Common myeloid progenitor, CD34-positive (primary cell): ENCODE measurements around the gene PDE10A.

ENCODE experiments used
- CTCF ChIA-PET: fragments of 350-600 bp; sonication (Branson Sonifier 250); formaldehyde crosslinking; loops from one replicate; lab custom pipeline; 2021; ENCODE audit warnings: antibody characterized with exemption; lab: Charles Lee
- POLR2A ChIA-PET: fragments of 350-600 bp; sonication (Branson Sonifier 250); formaldehyde crosslinking; loops from one replicate; lab custom pipeline; 2021; ENCODE audit warnings: antibody characterized with exemption; lab: Charles Lee
- DNase-seq, 3 donors: peaks; one replicate each; pipeline versions ENCODE4 v3.0.0 to v3.0.0-alpha.2; 2013
- H3K27ac ChIP-seq, 2 experiments: 1 replicate in 1 of 2; 2 replicates in 1 of 2; pipeline ENCODE4 v1.7.0; 2013; ENCODE audit warnings: inconsistent platforms in 2 of 2, low read length in 2 of 2, mild to moderate bottlenecking in 2 of 2, low read depth in 1 of 2, moderate library complexity in 1 of 2; ENCODE audit not compliant: severe bottlenecking in 2 of 2, insufficient read depth in 1 of 2, poor library complexity in 1 of 2
- H3K27me3 ChIP-seq, 5 experiments: replicated peaks in 2 of 5; 1 replicate in 3 of 5; 2 replicates in 2 of 5; pipeline versions ENCODE4 v1.6.1 to v1.7.0; 2013; ENCODE audit warnings: low read length in 4 of 5, mild to moderate bottlenecking in 2 of 5, moderate library complexity in 2 of 5, inconsistent platforms in 1 of 5; ENCODE audit not compliant: insufficient read depth in 5 of 5, control insufficient read depth in 4 of 5
- H3K36me3 ChIP-seq, 4 experiments: 1 replicate in 2 of 4; 2 replicates in 2 of 4; pipeline versions ENCODE4 v1.6.1 to v1.7.0; 2013; ENCODE audit warnings: low read length in 3 of 4, control low read depth in 1 of 4, mild to moderate bottlenecking in 1 of 4; ENCODE audit not compliant: control insufficient read depth in 4 of 4, insufficient read depth in 4 of 4
- H3K4me1 ChIP-seq, 4 experiments: 1 replicate in 3 of 4; 2 replicates in 1 of 4; pipeline versions ENCODE4 v1.6.1 to v1.7.1; 2013; ENCODE audit warnings: low read length in 3 of 4, mild to moderate bottlenecking in 3 of 4, control low read depth in 1 of 4, inconsistent platforms in 1 of 4, moderate library complexity in 1 of 4; ENCODE audit not compliant: control insufficient read depth in 4 of 4, insufficient read depth in 4 of 4; ENCODE audit errors: control extremely low read depth in 1 of 4
- H3K4me3 ChIP-seq, 7 experiments: 1 replicate in 4 of 7; 2 replicates in 3 of 7; pipeline versions ENCODE4 v1.5.1 to v1.7.0; 2013; ENCODE audit warnings: mild to moderate bottlenecking in 7 of 7, low read length in 6 of 7, moderate library complexity in 6 of 7, inconsistent platforms in 2 of 7, low read depth in 2 of 7, control low read depth in 1 of 7; ENCODE audit not compliant: insufficient read depth in 4 of 7, control insufficient read depth in 1 of 7; ENCODE audit errors: extremely low read depth in 1 of 7
- H3K9me3 ChIP-seq, 5 experiments: 1 replicate in 4 of 5; 2 replicates in 1 of 5; pipeline versions ENCODE4 v1.6.1 to v1.7.1; 2013; ENCODE audit warnings: low read length in 4 of 5, mild to moderate bottlenecking in 2 of 5, inconsistent platforms in 1 of 5, low read depth in 1 of 5, moderate library complexity in 1 of 5; ENCODE audit not compliant: control insufficient read depth in 4 of 5, insufficient read depth in 2 of 5; ENCODE audit errors: control extremely low read depth in 1 of 5
- WGBS: methylation state at CpG from one replicate; pipeline ENCODE4 v1.1.5; 2013; ENCODE audit not compliant: insufficient coverage; 5-methylcytosine and 5-hydroxymethylcytosine counted together

PDE10A gene

DNA sequence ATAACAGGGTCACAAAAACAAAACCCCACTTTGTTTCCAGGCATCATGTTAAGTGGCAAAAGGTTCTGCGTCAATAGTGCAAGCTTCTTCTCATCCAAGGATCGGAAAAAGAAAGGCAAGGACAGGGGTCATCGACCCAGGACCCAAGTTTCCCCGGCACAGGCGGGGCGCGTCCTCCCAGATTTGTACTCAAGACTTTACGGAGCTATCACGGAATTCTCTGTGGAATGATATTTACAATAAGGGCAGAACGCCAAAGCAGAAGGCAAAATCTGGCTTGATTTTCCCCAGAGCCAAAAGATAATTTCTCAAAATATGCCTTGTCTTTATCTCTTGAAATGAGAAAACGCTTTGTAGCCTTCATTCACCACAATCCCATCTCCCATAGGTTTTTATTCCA, 25.5 kb downstream of the PDE10A start:
- no peak for DNase-seq
- POLR2A ChIA-PET: no interaction called here
- peaks cover 0 to 10% (median 0%) of the 10 kb centered on the region in 5 experiments for H3K27me3 ChIP-seq
- no peak overlapping the region for H3K4me3 ChIP-seq
- H3K36me3 ChIP-seq: no peaks in the 10 kb centered on the region
- 95% methylated on average over 10 of the region's 11 CpGs for WGBS
- H3K27ac ChIP-seq: no peak overlapping the region
- peaks cover 0 to 22% (median 14%) of the 10 kb centered on the region in 4 experiments for H3K4me1 ChIP-seq
- CTCF ChIA-PET: no interaction called here
- no peaks in the 10 kb centered on the region for H3K9me3 ChIP-seq

DNA sequence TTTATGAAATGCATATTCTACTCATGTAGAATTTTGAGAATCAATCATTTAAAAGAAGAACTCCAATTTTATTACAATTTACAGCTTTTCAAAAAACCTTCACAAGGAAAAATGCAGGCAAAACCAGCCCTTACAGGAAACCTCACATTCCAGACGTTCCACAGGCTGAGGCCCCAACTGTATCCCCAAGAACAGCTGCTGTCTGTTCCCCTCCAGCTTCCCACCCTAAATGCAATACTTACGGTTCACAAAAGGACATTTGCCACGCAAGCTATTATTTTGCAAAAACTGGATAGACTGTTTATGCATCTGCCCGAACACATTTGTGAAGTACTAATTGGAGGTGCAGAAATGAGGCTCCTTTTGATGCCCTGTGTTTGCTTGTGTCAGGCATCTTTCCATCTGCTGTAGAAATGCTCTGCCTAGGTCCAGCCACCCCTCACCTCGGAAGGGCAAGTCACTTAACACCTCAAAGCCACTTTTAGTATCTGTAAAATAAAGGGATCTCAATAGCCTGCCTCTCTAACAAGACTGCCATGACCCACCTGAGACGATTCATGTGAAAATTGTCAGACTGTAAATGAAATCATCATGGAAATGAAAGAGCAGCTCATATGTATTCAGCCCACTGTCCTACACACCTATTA, 26.5 kb downstream of the PDE10A start:
- H3K9me3 ChIP-seq: no peaks in the 10 kb centered on the region
- peaks cover 0 to 29% (median 20%) of the 10 kb centered on the region in 4 experiments for H3K4me1 ChIP-seq
- POLR2A ChIA-PET: no interaction called here
- CTCF ChIA-PET: interaction anchor here (1.4 kb wide), 2 partner anchors 11 to 17 kb away, joined by 4 to 5 read pairs; no protein-coding TSS in a partner anchor
- no peaks in the 10 kb centered on the region for H3K36me3 ChIP-seq
- H3K27ac ChIP-seq: no peak overlapping the region
- no peak for DNase-seq
- no peak overlapping the region for H3K4me3 ChIP-seq
- 70% methylated on average over 2 of the region's 6 CpGs for WGBS
- peaks cover 0 to under 1% (median 0%) of the 10 kb centered on the region in 5 experiments for H3K27me3 ChIP-seq

DNA sequence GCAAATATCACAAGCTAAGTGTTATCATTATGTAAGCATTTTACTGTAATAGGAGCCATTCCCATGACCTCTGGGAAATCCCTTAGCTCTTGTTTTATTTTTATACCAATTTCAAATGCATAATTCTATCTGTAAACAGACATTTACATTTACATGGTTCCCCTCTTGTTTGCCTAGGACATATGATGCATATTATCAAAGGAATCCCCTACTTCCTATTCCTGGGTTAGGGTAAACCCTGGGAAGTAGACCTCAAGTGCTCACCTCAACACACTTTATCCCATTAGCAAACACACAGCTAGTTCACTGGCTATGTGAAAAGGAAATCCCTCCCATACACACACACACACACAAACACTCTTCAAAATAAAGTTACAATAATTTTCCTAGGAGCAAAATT, 27.1 kb downstream of the PDE10A start:
- Histone ChIP-seq H3K27me3 (no peaks in the 10 kb centered on the region), H3K36me3 (no peaks in the 10 kb centered on the region), H3K4me3 (no peak overlapping the region), H3K27ac (no peak overlapping the region), H3K9me3 (no peaks in the 10 kb centered on the region), H3K4me1 (peaks cover 0 to 29% (median 20%) of the 10 kb centered on the region in 4 experiments)
- no peak for DNase-seq
- ChIA-PET POLR2A (no interaction called here), CTCF (interaction anchor here (1.4 kb wide), 2 partner anchors 12 to 17 kb away, joined by 4 to 5 read pairs; no protein-coding TSS in a partner anchor)

DNA sequence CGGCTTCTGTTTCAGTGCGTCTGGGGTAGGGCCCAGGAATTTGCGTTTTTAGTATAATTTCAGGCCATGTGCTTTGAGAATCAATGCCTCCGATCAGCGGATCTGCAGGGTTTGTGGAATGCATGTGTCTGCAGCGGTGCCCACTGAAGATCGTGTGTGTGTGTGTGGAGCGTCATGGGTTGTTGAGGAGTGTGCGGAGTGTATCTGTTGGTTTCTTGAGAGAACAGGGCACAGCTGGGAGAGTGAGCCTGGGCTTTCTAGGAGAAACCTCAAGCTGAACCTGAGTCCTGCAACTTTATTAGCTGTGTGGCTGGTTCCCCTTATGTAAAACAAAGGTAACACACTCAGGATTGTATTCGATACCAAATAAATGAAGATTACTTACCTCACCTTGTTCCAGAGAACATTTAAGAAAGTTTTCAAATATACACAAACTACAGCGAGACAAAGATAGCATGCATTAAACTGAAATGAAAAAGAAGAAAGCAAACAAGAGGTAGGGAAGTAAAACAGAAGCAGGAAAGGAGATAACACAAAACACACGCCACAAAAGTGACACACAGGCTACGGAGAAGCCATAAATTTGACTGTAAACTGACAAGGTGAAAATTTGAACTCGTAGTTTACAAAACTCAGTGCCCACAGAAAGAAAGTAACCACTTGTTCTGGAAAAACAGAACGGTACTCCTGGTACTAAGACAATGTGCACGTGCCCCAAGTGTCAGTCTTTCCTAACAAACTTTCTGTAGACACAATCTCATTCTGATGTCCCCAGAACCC, 28.8 kb downstream of the PDE10A start:
- H3K9me3 ChIP-seq: no peaks in the 10 kb centered on the region
- DNase-seq: peak; percentile 21 to 77 (median 68)
- H3K27me3 ChIP-seq: no peaks in the 10 kb centered on the region
- POLR2A ChIA-PET: no interaction called here
- no peaks in the 10 kb centered on the region for H3K36me3 ChIP-seq
- H3K4me3 ChIP-seq: peak overlapping the region in 6 of 7 experiments; percentile 16 to 54 (median 34)
- H3K4me1 ChIP-seq: peaks cover 0 to 26% (median 18%) of the 10 kb centered on the region in 4 experiments
- CTCF ChIA-PET: interaction anchor here (0.6 kb wide), 1 partner anchor 11 kb away, joined by 3 read pairs; no protein-coding TSS in a partner anchor
- WGBS: 3% methylated on average over 11 of the region's 16 CpGs
- H3K27ac ChIP-seq: no peak overlapping the region

DNA sequence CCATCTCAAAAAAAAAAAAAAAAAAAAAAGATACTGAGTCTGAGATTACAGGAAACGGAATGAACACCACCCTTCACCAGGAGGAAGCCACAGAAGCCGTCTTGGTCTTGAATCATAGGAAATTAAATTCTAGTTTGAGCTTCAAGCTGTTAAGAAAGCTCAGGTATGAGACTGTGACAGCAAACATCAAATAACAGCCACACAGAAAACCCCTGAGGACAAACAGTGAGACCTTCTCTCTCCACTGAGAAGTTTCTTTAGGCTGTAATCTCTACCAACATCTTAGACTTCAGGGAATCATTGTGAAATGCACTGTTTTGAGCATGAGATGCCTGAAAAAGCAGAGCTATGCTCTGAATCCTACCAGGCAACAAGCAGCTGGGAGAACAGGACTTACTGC, 30.8 kb downstream of the PDE10A start:
- ChIA-PET CTCF (interaction anchor here (0.9 kb wide), 1 partner anchor 19 kb away, joined by 3 read pairs; no protein-coding TSS in a partner anchor), POLR2A (no interaction called here)
- Histone ChIP-seq H3K4me1 (peaks cover 0 to 26% (median 18%) of the 10 kb centered on the region in 4 experiments), H3K4me3 (no peak overlapping the region), H3K36me3 (no peaks in the 10 kb centered on the region), H3K27me3 (no peaks in the 10 kb centered on the region), H3K27ac (no peak overlapping the region), H3K9me3 (no peaks in the 10 kb centered on the region)
- DNase-seq: peak in 2 of 3 donors; percentile 28 to 37
- no CpG with 5 or more reads among the region's 2 CpGs for whole genome bisulfite sequencing

DNA sequence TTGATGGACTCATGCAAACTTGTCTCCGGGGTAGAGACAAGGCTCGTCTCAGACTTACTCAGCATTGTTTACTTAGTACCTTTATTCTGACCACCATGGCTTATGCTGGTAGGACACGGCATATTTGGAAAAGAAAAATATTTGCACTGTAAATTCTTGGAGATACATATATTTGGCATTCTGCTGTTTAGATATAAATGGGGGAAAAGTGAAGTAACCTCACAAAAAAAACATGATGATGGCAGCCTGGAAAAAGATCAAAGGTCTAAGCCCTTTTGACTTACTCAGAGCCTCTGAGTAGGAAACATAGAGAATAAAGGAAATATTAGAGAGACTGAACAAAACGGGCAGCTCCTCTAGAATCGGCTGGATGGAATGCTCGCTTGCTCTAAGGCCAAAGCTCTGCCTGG, 32.5 kb downstream of the PDE10A start:
- Histone ChIP-seq H3K36me3 (no peaks in the 10 kb centered on the region), H3K4me1 (peaks cover 0 to 24% (median 21%) of the 10 kb centered on the region in 4 experiments), H3K27ac (no peak overlapping the region), H3K27me3 (no peaks in the 10 kb centered on the region), H3K4me3 (no peak overlapping the region), H3K9me3 (peaks cover 0 to under 1% (median 0%) of the 10 kb centered on the region in 5 experiments)
- 100% methylated on average over 4 of the region's 6 CpGs for WGBS
- ChIA-PET POLR2A (no interaction called here), CTCF (no interaction called here)
- no peak for DNase-seq

DNA sequence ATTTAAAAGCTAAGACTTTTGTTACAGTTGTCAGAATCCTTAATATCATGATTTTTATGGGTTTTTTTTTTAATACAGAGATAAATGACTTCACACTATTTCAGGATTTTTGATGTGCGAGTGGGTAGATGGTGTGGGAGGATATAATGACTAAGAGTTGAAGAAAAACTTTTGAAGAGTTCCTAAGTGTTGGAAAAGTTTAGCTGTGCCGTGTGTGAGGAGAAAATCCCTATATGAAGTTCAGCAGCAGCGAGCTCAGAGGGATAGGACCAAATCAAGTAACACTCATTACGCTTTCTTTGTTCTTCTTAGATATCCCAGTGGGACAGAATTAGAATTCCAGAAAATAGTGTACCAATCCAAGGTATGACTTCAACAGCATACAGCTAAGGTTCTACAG, 34.1 kb downstream of the PDE10A start:
- no peak overlapping the region for H3K4me3 ChIP-seq
- WGBS: 89% methylated on average over 1 of the region's 4 CpGs
- H3K27me3 ChIP-seq: no peaks in the 10 kb centered on the region
- ChIA-PET CTCF (interaction anchor here (1.5 kb wide), 1 partner anchor 11 kb away, joined by 4 read pairs; no protein-coding TSS in a partner anchor), POLR2A (no interaction called here)
- no peak for DNase-seq
- H3K4me1 ChIP-seq: peaks cover 0 to 13% (median 8%) of the 10 kb centered on the region in 4 experiments
- H3K9me3 ChIP-seq: peaks cover 0 to 6% (median 0%) of the 10 kb centered on the region in 5 experiments
- no peaks in the 10 kb centered on the region for H3K36me3 ChIP-seq
- H3K27ac ChIP-seq: no peak overlapping the region
